ENCODE measurements around the gene CDKN1A. TPM values are rescaled to one million over a fixed set of nuclear protein-coding genes. Genes with fewer than 3 reads are reported as not detected.

Gene CDKN1A
- total RNA-seq (2021), result 17.4 and 19.1 TPM in 2 replicates
- long read RNA-seq, transcript CDKN1A-201 (3 exons, 2,180 nt), result major isoform, 71 of 88 reads
- long read RNA-seq, partial matches to known transcripts, result 12 of 88 reads
- long read RNA-seq, other reads (novel, unspliced or antisense), result 2 of 88 reads

- Histone ChIP-seq H2BK20ac (ENCODE audit: low read depth, low read length, poor library complexity, severe bottlenecking) (no peak within 1 kb of the TSS), H3K27ac (ENCODE audit: insufficient read length, low read depth, low read length) (no peak within 1 kb of the TSS), H3K4ac (ENCODE audit: low read depth, low read length) (no peak within 1 kb of the TSS), H4K20me1 (ENCODE audit: control insufficient read depth, insufficient read depth, insufficient read length) (no peaks in the 10 kb centered on the region), H2AFZ (ENCODE audit: low read length) (no peak within 1 kb of the TSS), H2BK120ac (ENCODE audit: low read depth, low read length, poor library complexity, severe bottlenecking) (no peak within 1 kb of the TSS), H3K27me3 (ENCODE audit: insufficient read depth, low read length) (peaks cover 5% of the 10 kb centered on the region; the same call in 1 of the 2 replicates), H2BK15ac (ENCODE audit: low read depth, low read length) (no peak within 1 kb of the TSS), H3K14ac (ENCODE audit: insufficient read depth, low read length) (peak within 1 kb of the TSS; percentile 82), H3K4me2 (ENCODE audit: insufficient read depth, insufficient read length, low read length) (peak within 1 kb of the TSS; percentile 44), H3K9me3 (ENCODE audit: control insufficient read depth, low read depth, low read length) (no peaks in the 10 kb centered on the region), H2BK12ac (ENCODE audit: insufficient read length, low read depth, low read length) (no peak within 1 kb of the TSS), H3K23me2 (ENCODE audit: insufficient read length, low read depth, low read length, poor library complexity, severe bottlenecking) (peaks cover 14% of the 10 kb centered on the region), H3K9ac (ENCODE audit: extremely low read depth, insufficient read length, low read length) (no peak within 1 kb of the TSS), H3K56ac (ENCODE audit: insufficient read length, low read depth, low read length) (no peak within 1 kb of the TSS), H3K18ac (ENCODE audit: insufficient read length, low read depth, low read length) (peak within 1 kb of the TSS; percentile 86), H3K4me1 (ENCODE audit: insufficient read depth, low read length) (peaks cover 6% of the 10 kb centered on the region; the same call in 1 of the 2 replicates), H4K5ac (ENCODE audit: insufficient read length, low read depth, low read length) (no peak within 1 kb of the TSS), H4K91ac (ENCODE audit: insufficient read length, low read depth, low read length) (no peak within 1 kb of the TSS), H4K8ac (replicated peaks; ENCODE audit: insufficient read length, low read depth, low read length) (no peak within 1 kb of the TSS), H3K79me1 (ENCODE audit: insufficient read depth, low read depth, low read length, poor library complexity, severe bottlenecking) (no peaks in the 10 kb centered on the region), H2BK5ac (ENCODE audit: insufficient read length, low read length) (no peak within 1 kb of the TSS), H3T11ph (ENCODE audit: low read length) (no peak within 1 kb of the TSS), H2AK5ac (ENCODE audit: insufficient read length, low read length) (no peak within 1 kb of the TSS), H3K23ac (ENCODE audit: insufficient read length, low read depth, low read length) (no peak within 1 kb of the TSS), H3K79me2 (ENCODE audit: insufficient read depth, low read length) (no peaks in the 10 kb centered on the region)
- peak within 1 kb of the TSS in 1 of 3 experiments; percentile 73; a peak in 3 of 7 replicates for H3K27ac Mint-ChIP-seq
- peaks cover 0 to 6% (median 0%) of the 10 kb centered on the region in 3 experiments; a peak in 2 of 7 replicates for H3K36me3 Mint-ChIP-seq (ENCODE audit: insufficient read depth in 1 of 3, low read depth in 3 of 3)
- peaks cover 24% of the 10 kb centered on the region for H3K27me3 Mint-ChIP-seq (ENCODE audit: low read depth)
- DNase-seq, result peak; percentile 81
- peaks cover 44 to 47% of the 10 kb centered on the region in 2 experiments for H3K4me1 Mint-ChIP-seq
- TF ChIP-seq CTCF (conservative IDR thresholded peaks at IDR 0.05), result no peak
- WGBS (ENCODE audit: extremely low coverage, insufficient read length, low lambda C conversion rate), result no CpG with 5 or more reads among the region's 63 CpGs
- no peaks in the 10 kb centered on the region; a peak in 2 of 5 replicates for H3K9me3 Mint-ChIP-seq
- H3K4me3 Mint-ChIP-seq, result peak within 1 kb of the TSS; percentile 83 to 86
These were observed at the start of gene CDKN1A for GRCh38 chr6:36678488-36679042. CDKN1A (plus strand) TSS chr6:36678714; CDS start chr6:36684102, 5,388 bp downstream.

All from H9 (cell line).